ENCODE measurements around the gene OGDH.

DNA sequence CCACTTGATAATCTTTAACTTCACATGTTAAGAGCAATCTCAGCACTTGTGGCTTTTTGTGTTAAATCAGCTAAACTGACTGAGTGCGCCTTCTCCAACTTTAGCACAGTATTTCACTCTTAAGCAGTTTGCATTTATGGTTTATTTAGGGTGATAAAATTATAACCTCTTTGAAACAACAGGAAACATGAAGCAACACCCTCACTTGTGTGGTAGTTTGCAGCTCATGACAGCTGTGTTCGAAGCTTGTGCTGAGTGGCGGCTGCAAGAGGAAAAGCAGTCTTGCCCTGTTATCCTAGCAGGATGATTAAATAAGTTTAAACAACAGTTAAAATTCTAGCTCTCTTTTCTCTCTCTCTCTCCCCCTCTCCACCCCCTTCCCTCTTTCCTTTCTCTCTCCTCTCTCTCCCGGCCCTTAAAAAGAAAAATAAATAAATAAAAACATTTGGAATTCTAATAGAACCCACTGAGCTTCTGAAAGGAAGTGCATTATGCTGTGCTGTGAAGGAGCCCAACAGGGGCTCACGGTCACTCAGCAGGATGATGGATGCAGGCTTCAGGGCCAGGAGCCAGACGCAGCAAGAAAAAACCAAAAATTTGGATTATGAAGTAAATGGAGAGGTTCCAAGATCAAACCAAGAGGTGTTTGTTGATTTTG is 25.2 kb downstream of the OGDH start:
- TF ChIP-seq POLR2AphosphoS5 (IDR thresholded peaks at IDR 0.05; ENCODE audit: low read depth, low read length), result no peak
- TF ChIP-seq SIN3A (IDR thresholded peaks at IDR 0.05; ENCODE audit: borderline replicate concordance, insufficient read depth, low read length), result no peak
- no peak for TF ChIP-seq TAF1 (IDR thresholded peaks at IDR 0.05; ENCODE audit: borderline replicate concordance, insufficient read depth, low read length)
- no peak for TF ChIP-seq FOXP2 (optimal IDR thresholded peaks at IDR 0.05; ENCODE audit: borderline replicate concordance, extremely low read depth, extremely low read length, insufficient read depth)
- TF ChIP-seq, protein P1, sequence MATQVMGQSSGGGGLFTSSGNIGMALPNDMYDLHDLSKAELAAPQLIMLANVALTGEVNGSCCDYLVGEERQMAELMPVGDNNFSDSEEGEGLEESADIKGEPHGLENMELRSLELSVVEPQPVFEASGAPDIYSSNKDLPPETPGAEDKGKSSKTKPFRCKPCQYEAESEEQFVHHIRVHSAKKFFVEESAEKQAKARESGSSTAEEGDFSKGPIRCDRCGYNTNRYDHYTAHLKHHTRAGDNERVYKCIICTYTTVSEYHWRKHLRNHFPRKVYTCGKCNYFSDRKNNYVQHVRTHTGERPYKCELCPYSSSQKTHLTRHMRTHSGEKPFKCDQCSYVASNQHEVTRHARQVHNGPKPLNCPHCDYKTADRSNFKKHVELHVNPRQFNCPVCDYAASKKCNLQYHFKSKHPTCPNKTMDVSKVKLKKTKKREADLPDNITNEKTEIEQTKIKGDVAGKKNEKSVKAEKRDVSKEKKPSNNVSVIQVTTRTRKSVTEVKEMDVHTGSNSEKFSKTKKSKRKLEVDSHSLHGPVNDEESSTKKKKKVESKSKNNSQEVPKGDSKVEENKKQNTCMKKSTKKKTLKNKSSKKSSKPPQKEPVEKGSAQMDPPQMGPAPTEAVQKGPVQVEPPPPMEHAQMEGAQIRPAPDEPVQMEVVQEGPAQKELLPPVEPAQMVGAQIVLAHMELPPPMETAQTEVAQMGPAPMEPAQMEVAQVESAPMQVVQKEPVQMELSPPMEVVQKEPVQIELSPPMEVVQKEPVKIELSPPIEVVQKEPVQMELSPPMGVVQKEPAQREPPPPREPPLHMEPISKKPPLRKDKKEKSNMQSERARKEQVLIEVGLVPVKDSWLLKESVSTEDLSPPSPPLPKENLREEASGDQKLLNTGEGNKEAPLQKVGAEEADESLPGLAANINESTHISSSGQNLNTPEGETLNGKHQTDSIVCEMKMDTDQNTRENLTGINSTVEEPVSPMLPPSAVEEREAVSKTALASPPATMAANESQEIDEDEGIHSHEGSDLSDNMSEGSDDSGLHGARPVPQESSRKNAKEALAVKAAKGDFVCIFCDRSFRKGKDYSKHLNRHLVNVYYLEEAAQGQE (IDR thresholded peaks at IDR 0.05; ENCODE audit: insufficient read depth in 1 of 2, low read depth in 2 of 2, low read length in 2 of 2), result no peak

Measured in PFSK-1 (cell line).